AG09309 (cell line): ENCODE data around the gene CRYBB1.

ENCODE experiments used
- DNase-seq: peaks from one replicate; pipeline ENCODE4 v3.0.0-alpha.2; 2010; ENCODE audit warnings: low read depth
- H3K4me3 ChIP-seq: 2 replicates; pipeline ENCODE4 v1.5.1; 2011; ENCODE audit warnings: mild to moderate bottlenecking, low read depth, low read length, moderate library complexity; ENCODE audit not compliant: control insufficient read depth
- CTCF ChIP-seq: IDR thresholded peaks from 2 replicates; pipeline ENCODE4 v1.5.1; 2011; ENCODE audit warnings: mild to moderate bottlenecking, low read depth, low read length, inconsistent platforms; ENCODE audit not compliant: insufficient read depth, control insufficient read depth; ENCODE audit errors: missing control alignments

Gene CRYBB1

DNA sequence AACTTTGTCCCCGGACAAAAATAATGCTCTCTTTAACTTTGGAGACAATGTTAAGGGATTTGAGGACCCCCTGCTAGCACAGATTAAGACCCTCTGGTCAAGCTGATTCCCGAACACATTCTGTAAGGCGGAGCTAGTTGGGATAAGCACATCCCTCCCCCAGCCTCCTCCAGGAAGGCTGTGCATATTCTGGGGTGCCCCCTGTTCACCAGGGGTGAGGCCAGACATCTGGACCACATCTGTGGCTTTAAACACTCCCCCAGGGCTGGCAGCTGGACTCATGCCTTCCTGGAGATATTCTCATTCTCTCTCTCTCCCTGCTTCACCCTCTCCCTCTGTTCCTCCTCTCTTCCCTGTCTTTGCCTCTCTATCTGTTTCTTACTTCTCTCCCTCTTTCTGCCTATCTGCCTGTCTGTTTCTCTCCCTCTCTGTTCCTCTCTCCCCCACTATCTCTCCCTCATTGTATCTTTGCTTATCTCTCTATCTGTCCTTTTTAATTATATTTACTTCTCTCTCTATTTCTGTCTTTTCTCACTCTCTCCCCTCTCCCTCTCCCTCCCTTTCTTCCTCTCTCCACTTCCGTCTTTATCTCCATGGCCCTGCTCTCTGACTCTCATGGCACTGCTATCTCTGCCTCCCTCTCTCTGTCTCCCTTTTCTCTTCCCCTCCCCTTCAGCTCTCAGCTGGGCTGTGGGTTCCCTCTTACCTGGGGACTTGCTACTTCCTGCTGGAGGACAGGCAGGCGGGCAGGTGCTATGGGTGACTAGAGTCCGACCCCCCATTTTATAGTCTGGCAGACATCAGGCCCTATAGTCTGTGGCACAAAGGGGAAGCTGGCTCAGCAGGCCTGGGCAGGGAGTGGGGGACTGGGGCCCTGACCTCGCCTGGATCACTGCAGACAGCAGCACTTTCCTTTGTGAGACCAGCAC, at the start of gene CRYBB1:
CRYBB1 (minus strand) TSS at position 757 of the 929 bp plus-strand sequence. CDS start 1,708 bp downstream, outside the sequence.
- H3K4me3 ChIP-seq: no peak within 1 kb of the TSS
- no peak for TF ChIP-seq CTCF
- no peak for DNase-seq

- DNase-seq: no peak
- no peak for TF ChIP-seq CTCF
- H3K4me3 ChIP-seq: no peak overlapping the region
Measured at GRCh38 chr22:26667140-26667539, 49.3 kb upstream of the CRYBB1 start.

- H3K4me3 ChIP-seq: no peak overlapping the region
- TF ChIP-seq CTCF: no peak
- no peak for DNase-seq
Measured at GRCh38 chr22:26665813-26666231, 48.0 kb upstream of the CRYBB1 start.

GRCh38 chr22:26663374-26663923, 45.6 kb upstream of the CRYBB1 start:
- H3K4me3 ChIP-seq: no peak overlapping the region
- DNase-seq: no peak
- no peak for TF ChIP-seq CTCF

DNA sequence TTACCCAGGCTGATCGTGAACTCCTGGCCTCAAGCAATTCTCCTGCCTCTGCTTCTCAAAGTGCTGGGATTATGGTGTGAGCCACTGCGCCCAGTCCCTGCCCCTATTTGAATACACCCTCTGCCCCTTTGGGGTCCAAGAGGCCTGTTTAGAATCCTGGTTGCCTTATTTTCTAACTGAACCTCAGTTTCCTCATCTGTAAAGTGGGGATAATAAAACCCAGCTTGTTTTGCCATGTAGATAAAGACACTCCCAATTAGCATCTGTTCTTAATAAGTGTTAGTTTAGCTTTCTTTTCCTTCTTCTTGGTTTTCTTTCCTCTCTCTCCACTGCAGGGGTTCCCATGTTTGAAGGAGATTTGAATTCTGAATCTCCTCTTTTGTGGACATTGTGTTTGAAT, 44.3 kb upstream of the CRYBB1 start:
- TF ChIP-seq CTCF: no peak
- no peak for DNase-seq
- no peak overlapping the region for H3K4me3 ChIP-seq

DNA sequence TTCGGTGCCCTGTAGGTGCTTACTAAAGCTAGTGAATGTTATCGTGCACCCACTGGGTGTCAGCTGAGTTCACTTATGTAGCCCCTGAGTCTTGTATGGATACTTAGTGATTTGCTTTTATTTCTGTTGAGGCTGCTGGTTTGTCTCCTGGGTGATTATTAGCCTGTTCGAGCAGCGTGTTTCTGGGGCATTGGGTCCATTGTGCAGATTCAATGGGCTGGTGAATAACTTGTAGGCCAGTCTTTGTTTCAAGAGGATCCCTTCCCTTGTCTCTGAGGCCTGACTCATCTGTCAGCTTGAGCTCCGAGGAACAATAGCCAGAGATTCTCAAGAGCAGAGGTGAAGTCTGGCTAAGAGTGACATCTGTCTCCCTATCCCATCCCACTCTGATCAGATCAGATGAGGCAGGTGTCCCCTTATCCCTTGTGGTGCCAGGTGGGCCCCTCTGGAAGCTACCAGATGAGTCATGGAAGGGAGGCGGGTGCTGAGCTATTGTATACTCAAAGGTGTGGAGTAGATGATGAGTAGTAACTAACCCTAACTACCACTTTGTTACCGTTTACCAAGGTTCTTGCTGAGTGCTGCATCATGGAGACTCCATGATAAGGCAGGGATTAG, 43.2 kb upstream of the CRYBB1 start:
- H3K4me3 ChIP-seq: no peak overlapping the region
- no peak for DNase-seq
- no peak for TF ChIP-seq CTCF
